ENCODE data around the gene VPS37B.

- TF ChIP-seq CTCF (IDR thresholded peaks at IDR 0.05) = no peak
- no peak for TF ChIP-seq POLR2A (IDR thresholded peaks at IDR 0.05)
Observed at GRCh38 chr12:122853582-122854245, 42.2 kb downstream of the VPS37B start.
